HG03139 (cell line): ENCODE measurements around the gene CD207.
"Not testable (repeated sequence)": the region's sequence is repeated elsewhere in the genome, so short reads cannot be mapped to it uniquely, and the experiment has no call there.

Experiments
- ATAC-seq: cut with Tn5 transposase; IDR thresholded peaks from one replicate; pipeline ENCODE4 v1.9.1; 2021; ENCODE audit not compliant: unreplicated experiment

CD207 gene

GRCh38 chr2:70829916-70830315, 5.7 kb downstream of the CD207 start:
- ATAC-seq = no peak

GRCh38 chr2:70828914-70829824, 6.4 kb downstream of the CD207 start:
- no peak for ATAC-seq

- no peak for ATAC-seq
These were observed 7.5 kb downstream of the CD207 start for GRCh38 chr2:70828115-70828514.

DNA sequence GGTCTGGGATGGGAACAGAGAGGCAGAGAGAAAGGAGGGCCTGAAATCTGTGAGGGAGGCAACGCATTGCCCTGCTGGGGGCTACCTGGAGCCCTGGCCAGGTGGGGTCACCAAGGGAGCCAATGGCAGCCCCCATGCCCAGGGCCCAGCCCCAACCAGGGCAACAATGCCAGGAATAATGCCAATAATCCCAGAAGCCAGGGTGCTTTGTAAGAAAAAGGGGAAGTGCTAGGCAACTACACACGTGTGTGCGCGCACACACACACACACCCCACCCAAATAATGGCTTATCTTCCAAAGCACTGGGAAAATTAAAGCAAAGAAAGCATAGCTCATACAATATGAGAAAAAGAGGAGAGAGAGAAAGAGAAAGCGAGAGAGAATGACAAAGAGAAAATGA, 8.2 kb downstream of the CD207 start:
- no peak for ATAC-seq

DNA sequence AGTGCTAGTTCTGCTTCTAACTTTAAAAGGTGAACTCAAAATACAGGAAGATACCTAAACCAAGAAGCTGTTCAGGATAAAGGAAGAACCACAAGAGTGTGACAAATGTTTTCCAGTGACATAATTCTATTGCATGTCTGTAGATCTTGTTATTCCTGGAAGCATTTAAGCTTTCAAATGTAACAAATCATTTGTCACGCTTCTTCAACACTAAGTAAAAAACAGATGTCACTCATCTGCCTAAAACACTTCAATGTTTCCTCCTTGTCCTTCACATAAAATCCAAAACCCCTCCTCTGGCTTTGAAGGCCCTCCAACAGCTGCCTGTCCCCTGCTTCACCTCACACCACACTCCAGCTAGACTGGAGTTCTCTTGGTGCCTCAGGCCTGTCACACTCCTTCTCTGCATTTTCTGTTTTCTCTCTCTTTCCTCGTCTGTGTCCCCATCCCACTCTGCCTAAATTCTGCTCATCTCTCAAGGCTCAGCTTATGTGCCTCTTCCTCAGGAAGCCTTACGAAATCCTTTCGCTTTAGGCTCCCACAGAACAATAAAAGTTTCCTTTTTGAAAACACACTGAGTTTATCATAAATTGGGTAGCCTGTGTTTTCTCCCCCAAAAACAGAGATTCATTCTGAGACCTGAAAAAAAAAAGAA, 8.8 kb downstream of the CD207 start:
- no peak for ATAC-seq

DNA sequence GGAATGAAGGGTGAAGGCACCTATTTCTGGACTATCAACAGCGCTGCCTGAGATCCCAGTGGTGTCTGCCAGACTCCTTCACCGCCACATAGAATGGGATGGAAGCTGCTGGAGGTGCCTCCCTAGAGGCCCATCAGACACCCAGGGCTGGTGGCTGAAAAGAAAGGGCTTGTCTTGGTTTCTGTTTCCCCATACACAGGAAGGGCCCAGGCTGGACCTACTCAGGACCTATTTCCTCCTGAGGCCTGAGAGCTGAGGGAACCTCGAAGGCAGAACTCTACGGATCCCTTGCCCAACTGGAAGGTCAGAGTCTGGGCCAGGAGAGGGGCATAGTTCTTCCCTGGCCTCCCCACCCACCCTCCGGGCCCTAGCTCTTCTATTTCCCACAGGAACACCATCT, 12.4 kb downstream of the CD207 start:
- no peak for ATAC-seq

DNA sequence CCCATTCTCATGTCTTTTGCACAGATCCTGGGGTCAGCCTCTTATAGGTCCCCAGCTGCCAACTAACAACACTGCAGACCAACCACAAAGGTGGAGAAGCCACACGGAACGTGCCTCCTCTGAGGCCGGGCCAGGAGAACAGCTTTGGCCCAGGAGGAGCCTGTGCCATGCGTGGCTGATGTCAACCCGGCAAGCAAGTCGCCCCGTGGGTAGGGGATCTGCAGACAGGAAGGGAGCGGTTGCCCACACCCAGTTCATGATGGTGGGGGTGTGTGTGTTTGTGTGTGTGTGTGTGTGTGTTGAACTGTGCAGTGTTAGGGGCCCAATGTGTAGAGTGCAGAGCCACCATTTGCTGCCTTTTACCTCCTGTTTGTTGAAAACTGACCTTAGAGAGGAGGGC, 12.8 kb downstream of the CD207 start:
- no peak for ATAC-seq

DNA sequence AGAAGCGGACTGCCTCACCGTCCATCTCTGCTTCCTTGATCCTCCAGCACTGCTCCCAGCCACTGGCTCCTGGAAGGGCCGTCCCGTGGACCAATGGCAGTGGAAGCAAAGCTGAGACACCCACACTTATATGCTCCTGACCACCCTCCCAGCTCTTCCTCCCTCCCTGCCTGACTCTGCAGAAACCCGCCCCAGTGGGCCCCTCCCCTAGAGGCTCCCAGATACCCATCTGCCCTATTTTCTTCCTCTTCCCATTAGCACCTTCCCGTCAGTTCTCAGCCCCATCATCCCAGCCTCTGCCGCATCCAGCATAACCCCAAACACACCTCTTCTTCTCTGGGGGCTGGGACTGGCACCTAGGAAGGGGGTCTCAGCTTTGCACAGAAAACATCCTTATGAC, 15.1 kb downstream of the CD207 start, which contains the start of gene CLEC4F:
TSS of gene CLEC4F (minus strand) at position 101 of the 400 bp plus-strand sequence. CDS start at position 25, 76 bp downstream.
- no peak for ATAC-seq

GRCh38 chr2:70817284-70817954, 18.2 kb downstream of the CD207 start:
- ATAC-seq = no peak

- ATAC-seq = no peak
These were observed 18.9 kb downstream of the CD207 start for GRCh38 chr2:70816726-70817125.

GRCh38 chr2:70808983-70809958, 26.3 kb downstream of the CD207 start:
- ATAC-seq = no peak

GRCh38 chr2:70807828-70808118, 27.8 kb downstream of the CD207 start:
- ATAC-seq = no peak

DNA sequence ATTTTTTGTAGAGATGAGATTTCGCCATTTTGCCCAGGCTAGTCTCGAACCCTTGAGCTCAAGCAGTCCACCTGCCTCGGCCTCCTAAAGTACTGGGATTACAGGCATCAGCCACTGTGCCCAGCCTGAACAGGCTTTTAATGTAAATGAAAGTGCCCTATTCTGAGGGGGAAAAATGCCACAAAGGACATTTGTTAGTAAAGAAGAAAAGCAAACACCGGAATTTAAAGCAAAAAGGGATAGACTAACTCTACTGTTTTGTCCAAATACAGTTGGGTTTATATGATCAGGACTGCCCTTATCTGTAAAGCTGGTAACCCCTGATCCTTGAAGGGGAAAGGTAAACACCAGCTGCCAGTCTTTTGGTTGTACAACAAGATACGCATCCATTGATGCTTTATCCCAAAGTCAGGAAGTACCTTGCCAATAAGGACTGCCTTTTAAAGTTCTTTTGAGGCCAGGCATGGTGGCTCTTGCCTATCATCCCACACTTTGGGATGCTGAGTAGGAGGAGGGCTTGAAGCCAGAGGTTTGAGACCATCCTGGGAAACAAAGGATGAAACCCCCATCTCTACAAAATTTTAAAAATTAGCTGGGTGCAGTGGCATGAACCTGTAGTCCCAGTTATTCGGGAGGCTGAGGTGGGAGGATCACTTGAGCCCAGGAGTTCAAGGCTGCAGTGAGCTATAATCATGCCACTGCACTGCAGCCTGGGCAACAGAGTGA, 28.4 kb downstream of the CD207 start:
- ATAC-seq = no peak

GRCh38 chr2:70806620-70807019, 29.0 kb downstream of the CD207 start:
- ATAC-seq = no peak

- ATAC-seq = no peak
These were observed 29.6 kb downstream of the CD207 start for GRCh38 chr2:70806013-70806412.

- no peak for ATAC-seq
These were observed 33.9 kb downstream of the CD207 start for GRCh38 chr2:70801607-70802263.

DNA sequence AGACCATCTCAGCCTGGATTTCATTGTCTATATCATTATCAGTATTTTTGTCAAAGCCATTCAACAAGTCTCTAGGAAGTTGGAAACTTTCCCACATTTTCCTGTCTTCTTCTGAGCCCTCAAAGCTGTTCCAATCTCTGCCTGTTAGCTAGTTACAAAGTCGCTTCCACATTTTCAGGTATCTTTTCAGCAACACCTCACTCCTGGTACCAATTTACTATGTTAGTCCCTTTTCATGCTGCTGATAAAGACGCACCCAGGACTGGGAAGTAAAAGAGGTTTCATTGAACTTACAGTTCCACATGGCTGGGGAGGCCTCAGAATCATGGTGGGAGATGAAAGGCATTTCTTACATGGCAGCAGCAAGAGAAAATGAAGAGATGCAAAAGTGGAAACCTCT, 35.9 kb downstream of the CD207 start:
- no peak for ATAC-seq

DNA sequence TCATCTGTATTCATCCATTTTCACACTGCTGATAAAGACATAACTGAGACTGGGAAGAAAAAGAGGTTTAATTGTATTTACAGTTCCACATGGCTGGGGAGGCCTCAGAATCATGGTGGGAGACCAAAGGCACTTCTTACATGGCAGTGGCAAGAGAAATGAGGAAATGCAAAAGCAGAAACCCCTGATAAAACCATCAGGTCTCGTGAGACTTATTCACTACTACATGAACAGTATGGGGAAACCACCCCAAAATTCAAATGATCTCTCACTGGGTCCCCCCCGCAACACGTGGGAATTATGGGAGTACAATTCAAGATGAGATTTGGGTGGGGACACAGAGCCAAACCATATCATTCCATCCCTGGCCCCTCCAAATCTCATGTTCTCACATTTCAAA, 37.6 kb downstream of the CD207 start:
- ATAC-seq = not testable (repeated sequence)

DNA sequence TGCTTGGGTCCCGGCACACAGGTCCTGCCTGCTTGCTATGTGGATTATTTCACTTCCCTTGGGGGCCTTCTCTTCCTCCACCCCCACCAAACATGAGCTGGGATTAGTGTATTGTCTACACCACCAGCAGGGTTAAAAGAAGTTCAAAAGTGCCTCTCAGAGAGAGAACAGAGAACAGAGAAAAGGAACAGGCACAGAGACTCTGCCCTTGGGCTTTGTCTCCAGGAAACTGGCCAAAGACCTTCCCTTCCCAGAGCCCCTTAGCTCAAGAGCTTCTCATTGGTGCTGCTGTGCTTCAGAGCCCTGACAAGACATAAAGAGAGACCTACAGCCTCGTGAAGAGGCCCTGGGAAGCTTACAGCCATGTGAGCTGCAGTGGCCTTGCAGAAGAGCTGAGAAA, 38.1 kb downstream of the CD207 start:
- no peak for ATAC-seq

DNA sequence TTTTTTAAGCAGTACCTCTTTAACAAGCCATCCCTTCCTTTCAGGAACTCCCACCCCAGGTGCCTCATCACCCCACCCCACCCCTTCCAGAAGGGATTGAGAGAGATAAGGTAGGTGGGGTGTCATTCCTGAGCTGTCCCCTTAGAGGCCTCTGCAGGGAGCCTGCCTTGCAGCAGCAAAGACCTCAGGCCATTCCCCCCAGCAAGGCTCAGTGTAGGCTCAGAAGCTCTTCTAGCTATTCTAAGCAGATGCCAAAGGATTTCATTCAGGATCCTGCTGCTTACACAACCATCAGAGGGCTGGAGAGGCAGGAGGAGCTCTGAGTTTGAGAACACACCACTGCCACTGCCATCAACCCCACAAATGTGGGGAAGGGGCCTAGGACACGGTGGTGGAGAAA, 39.4 kb downstream of the CD207 start:
- no peak for ATAC-seq
